Activated naive CD8-positive, alpha-beta T cell treated with anti-CD3 and anti-CD28 coated beads, Interleukin-2, amount 50 U/mL, for 16 hours (primary cell): Measurements from ENCODE around the gene RGCC.
"Not testable (repeated sequence)": the region's sequence is repeated elsewhere in the genome, so short reads cannot be mapped to it uniquely, and the experiment has no call there.

ENCODE experiments used
- DNase-seq: peaks from one replicate; pipeline ENCODE4 v3.0.0-alpha.2; 2020; ENCODE audit warnings: low read depth, low spot score

Gene RGCC

DNA sequence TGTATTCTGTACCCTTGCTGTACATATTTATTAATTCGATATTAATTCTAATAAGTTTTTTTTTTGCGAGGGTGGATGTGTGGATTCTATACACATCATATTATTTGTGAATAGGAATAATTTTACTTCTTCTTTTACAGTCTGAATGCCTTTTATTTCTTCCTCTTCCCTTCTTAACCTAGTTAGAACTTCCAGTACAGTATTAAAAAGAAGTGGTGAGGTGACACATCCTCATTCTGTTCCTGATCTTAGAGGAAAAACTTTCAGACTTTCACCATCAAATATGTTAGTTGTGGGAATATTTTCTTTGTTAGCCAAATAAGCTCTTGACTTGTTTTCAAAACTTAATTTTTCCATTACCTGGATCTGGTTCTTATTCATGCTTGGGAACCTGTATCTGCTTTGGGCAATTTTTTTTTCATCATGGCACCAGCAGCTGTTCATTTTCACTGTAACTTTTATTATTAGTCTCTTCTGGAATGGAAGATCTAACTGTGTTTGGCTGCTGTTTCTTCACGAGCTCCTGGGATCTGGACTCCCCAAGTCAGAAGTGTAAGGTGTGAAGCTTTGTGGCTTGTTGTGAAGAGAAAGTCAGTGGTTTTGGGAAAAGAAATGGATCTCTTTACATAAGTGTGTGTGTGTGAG lies 33.1 kb downstream of the RGCC start:
- DNase-seq, result no peak

DNA sequence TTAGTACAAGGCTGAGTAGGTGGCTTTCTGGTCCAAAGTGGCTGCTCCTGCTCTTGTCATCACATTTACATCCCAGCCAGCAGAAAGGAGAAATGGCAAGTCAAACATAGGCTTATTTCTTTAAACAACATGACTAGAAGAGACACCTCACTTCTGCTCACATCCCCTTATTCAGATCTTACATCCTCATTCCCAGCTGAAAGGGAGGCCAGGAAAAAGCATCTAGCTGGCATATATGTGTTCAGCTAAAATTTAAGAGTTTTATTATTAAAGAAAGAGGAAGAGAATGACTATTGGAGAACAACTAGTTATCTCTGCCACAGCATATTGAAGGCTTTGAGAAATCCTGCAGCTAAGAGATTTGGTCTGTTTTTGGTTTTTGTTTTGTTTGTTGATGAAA lies 34.1 kb downstream of the RGCC start:
- DNase-seq, result no peak

DNA sequence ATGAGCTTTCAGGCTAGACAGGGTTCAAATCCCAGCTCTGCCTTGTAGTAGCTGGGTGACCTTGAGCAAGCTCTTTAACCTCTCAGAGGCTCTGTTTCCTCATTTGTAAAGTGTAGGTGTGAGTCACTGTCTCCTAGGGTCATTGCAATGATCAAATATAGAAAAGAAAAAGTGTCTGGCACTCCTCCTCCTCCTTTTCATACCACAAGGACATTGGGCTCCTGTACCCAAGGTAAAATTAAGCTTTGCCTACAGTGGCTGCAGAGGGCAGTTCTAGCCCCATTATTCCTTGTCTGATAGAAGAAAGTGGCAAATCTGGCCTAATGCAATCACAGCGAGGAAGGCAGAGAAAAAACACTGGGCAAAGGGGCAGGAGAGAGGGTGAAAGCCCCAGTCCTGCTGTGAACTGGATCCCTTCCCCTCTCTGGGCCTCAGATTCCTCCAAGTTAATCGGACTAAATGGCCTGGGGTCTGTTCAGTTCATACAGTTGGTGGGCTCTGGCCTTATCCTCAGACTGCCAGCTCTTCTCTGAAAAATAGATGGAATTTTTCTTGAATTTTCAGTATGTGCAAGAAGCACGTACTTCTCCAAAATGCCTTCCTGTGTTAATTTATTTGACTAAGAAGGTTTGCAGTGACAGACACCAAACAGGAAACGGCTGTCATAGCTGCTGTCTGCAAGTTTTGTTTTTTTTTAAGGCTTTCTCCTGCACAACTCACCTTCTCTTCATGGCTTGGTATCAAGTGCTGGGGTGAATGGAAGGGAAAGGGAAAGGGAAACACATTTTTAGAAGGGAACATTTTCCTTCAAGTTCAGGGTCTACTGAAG lies 35.3 kb downstream of the RGCC start:
- DNase-seq, result no peak

DNA sequence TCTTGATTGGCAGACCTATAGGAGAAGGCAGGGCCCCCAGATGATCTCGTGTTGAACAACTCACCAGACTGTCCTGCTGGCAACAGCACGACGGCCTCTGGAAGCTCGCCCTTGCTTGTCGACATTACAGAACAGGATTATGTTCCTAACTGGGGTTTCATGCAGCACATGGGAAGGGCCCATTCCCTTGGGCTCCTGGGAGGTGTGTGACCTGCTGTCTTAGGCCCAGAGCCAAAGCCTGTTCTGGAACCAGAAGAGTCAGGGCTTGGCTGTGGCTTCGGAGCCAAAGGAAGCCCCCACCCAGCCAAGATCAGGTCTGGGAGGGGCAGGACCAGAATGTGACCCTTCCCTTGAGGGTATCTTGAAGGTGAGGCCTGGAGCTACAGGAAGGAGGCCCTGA lies 36.9 kb downstream of the RGCC start:
- DNase-seq, result no peak

DNA sequence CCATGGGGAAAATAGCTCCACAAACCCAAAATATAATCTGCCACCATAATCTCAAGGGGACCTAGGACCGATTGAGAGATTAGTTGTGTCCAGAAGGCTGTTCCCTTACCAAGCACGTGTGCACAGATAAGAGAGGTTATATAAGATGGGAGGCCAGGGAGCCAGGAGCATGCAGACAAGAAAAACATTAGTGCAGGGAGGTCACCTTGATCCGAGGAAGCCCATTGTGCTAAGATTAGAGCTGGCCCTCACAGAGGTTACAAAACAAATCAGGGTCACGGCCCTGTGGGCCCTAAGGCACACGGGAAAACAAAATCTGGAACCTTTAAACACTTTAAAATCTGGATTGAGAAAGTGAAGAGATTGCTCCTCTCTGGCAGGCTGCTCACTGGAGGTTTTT lies 37.7 kb downstream of the RGCC start:
- DNase-seq, result no peak

DNA sequence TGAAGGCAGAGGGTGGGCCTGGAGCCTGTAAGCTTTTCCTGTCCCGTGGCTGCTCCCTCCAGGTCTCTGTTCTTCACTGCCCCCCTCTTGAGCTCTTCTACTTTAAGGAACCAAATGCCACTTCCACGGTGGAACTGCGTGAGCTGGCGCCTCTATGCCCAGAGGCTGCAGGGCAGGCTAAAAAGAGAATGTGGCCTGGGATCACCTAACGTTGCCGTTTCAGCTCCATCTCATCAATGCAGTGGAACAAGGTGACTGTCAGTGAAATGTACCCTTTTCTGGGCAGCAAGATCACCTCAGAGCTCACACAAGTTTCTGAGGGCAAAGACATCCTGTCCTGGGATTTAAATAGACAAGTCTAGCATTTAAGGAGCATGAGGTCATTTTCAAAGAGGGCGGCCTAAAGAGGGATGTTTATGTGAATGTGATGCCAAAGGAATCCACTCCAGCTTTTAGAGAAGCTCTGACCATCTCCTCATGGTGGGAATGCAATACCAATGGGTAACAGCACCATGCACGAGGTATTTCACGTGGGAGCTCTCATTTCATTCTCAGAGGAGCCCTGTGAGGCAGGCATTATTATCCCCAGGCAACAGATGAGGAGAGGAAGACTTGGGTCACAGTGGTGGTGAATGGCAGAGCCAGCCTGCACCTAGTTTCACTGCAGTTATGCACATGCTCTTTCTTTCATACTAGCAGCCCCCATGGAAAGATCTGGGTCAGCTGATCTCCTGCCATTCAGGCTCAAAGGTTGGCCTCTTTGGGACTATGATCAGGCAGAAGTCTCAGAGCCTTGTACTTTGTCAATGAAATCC lies 39.3 kb downstream of the RGCC start:
- DNase-seq, result no peak

DNA sequence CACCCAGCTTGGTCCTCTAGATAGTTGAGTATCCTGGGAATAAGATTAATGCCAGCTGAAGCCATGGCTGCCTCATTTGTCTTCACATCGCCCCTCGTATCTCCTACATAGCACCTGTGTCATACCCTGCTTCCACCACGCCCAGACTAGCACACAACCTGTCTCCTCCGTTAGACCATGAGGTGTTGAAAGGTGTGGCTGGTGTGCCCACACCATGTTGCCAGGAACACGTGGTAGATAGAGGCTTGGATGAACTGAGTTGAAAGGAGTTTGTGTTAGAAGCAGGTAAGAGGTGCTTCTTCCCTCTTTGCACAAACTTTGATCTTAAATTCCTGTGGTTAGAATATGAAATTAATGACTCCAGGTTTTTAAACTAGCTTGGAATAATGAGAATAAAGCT lies 40.1 kb downstream of the RGCC start:
- no peak for DNase-seq

DNA sequence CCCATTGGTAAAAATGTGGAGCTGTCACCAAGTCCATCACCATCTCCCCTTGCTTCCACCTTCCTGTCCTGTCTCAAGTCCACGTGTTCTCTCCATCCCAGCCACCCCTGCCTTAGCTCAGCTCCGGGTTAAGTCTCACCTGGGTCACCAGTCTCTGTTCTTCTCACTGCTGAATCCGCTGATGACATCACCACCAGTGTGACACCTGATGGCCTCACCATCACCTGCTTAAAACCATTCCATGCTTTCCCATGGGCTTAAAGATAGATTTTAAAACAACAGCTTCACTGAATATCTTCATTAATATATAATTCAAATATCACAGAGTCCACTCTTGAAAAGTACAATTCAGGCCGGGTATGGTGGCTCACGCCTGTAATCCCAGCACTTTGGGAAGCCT lies 42.1 kb downstream of the RGCC start:
- no peak for DNase-seq

DNA sequence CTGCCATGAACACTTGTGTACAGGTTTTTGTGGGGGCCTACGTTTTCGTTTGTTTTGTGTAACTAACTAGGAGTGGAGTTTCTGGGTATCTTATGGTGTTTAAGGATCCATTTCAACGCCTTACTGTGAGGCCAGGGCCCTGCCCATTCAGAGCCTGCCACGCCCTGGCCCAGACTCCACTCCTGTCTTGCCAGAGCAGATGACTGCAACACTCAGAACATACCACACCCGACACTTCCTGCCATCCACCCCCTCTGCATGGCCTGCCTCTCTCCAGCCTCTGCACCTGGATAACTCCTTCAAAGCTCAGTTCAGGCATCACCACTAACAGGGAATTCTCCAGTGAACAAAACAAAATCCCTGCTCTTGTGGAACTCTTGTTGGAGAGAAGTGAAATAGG lies 43.2 kb downstream of the RGCC start:
- DNase-seq, result no peak

DNA sequence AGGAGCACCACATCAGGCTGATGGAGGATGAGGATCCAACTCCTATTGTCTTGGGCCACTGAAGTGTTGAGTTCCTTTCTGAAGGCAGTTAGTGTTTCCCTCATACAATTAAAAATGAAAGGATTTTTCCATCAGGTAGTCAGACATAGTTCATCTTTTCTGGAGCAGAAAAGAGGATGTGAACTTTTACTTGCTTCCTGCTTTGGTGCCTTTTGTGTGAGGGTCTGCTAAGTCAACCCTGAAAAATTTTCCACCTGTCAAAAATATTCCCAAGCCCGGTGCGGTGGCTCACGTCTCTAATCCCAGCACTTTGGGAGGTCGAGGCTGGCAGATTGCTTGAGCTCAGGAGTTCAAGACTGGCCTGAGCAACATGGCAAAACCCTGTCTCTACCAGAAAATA lies 43.9 kb downstream of the RGCC start:
- DNase-seq, result no peak

DNA sequence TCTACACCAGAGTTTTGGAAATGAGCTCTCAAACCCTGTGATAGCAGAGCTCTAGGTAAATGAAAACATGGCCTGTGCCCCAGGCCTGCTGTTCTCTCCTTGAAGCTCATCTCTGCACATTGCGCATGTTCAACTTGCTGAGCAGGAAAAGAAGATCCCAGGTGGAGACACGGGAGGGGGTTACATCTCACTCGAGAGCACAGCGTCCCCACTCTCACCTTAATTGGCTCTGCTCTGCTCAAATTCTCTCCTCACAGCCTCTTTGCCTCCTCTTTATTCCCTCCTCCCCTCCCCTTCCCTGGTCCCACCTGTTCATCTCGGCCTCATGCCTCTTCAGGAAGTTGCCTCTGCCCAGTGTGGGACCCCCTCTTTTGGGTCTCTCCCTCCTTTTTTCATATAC lies 44.7 kb downstream of the RGCC start:
- DNase-seq, result no peak

DNA sequence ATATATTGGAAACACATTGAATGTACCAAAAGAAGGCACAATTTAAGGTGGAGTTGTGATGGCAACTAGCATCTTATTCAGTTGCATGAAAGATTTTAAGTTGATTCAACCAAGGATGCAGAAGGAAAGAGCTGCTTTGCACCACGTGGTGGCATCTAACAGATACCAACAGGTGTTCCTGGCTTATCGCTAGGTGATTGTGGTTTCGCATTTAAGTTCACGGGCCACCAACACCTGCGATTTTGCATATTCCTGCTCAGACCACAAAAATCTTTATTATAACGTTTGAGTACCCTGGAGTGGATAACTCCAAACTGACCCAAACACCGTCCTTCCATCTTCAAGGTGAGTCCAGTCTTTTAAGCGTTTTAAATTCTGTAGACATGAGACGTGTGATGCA lies 45.3 kb downstream of the RGCC start:
- no peak for DNase-seq

DNA sequence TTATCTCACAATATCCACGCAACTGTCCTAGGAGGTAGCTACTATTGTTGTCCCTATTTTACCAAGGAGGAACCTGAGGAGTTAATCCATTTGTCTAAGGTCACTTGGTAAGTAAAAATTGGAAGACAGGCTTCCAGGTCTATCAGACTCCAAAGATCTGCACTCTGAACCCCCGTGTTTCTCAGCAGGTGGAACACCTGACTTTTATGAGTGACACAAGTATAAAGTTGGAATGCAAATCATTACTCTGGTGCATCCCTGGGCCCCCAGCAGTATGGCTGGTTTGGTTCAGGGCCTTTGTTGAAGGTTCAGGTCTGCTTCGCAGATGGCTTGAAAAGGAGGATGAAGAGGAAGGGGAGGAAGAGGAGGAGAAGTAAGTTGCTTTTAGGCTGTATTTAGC lies 46.0 kb downstream of the RGCC start:
- DNase-seq, result no peak

DNA sequence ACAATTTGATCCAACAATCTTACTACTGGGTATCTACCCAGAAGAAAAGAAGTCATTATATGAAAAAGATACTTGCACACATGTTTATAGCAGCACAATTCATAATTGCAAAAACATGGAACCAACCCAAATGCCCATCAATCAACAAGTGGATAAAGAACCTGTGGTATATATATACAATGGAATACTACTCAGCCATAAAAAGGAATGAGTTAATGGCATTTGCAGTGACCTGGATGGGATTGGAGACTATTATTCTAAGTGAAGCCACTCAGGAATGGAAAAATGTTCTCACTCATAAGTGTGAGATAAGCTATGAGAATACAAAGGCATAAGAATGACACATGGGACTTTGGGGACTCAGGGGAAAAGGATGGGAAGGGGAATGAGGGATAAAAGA lies 47.3 kb downstream of the RGCC start:
- DNase-seq, result not testable (repeated sequence)

DNA sequence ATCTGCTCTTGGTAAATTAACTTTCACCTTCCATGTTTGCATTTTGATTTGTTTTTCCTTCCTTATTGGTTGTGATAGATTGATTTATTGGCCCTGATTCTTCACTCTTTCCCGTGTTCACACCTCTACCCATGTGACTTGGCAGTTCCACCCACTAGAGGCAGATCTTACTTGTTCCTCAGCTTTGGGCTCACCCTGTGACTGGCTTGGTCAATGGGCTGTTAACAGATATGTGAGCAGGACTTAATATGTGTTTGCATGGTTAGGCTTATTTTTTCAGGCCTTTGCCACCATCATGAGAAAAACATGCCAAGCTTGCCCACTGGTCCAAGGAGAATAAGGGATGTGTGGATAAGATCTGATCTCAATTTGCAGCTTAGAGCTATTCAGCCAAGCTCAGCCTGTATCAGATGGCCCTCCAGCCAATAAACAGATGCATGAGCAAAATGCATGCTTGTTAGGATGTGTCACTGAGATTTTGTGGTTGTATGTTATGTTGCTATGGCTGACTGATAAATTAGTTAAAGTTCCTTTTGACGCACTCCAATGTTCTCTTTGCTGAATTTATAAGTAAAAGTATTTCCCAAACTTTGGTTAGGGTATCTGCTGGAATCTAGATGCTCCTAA lies 48.0 kb downstream of the RGCC start:
- no peak for DNase-seq

DNA sequence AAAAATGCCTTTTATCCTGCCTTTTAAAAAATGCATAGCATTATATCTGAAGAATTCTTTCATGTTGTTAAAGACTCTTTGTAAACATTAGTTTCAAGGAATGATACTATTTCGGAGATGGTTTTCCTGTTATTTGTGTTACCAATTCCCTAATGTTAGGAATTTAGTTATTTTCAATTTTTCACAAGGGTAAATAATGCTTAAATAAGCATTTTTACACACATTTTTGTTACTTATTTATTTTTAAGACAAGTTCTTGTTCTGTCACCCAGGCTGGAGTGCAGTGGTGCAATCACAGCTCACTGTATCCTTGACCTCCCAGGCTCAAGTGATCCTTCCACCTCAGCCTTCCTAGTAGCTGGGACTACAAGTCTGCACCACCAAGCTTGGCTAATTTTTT lies 49.0 kb downstream of the RGCC start:
- DNase-seq, result no peak

DNA sequence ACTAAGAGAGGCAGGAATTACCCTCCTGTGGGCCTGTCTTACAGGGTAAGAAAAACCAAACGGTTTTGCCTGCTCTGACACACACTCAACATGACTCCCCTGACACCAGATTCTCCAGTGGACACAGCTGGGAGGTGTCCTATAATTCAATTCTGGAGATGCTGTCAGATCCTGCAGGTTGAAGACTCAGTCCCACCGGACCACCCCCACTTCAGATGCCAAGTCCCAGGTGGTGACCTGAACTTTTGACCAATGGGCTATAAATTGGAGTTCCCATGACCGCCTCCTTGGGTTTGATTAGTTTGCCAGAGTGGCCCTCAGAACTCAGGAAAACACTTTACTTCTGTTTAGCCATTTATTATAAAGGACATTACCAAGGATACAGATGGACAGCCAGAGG lies 52.6 kb downstream of the RGCC start:
- DNase-seq, result no peak

DNA sequence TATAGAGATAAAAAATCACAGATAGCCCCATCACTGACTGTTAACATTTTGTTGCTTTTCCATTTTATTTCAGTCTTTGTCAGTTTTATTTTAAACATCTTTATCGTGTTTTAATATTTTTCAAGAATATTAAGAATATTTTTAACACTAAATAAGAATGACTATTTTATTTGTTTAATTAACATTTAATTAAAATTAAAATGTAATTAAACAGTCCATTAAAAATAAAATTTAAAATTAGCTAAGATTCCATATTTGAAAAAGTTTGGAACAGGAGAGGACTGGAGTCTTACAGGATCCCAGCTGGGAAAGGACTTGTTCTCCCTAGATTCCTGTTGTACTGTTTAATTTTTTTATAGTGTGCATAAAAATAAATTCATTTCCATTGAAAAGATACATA lies 54.5 kb downstream of the RGCC start:
- DNase-seq, result no peak

DNA sequence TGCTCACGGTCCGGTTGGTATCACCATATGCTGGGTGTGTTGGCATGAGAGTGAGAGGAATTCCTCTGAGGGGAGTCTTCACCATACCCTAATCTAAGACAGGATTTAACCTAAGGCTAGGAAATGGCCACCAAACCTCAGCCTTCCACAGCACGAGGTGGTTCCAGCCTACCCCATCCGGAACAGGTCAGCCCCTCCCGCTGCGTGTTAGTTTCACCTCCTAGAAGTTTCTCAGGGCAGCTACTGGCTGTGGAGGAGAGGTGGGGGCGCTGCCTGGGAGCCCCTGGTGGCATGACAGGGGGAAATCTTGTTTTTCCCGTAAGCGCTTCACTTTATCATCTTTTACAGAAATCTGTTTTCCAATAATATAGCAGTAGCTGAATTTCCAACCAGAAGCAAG lies 55.1 kb downstream of the RGCC start:
- DNase-seq, result no peak

DNA sequence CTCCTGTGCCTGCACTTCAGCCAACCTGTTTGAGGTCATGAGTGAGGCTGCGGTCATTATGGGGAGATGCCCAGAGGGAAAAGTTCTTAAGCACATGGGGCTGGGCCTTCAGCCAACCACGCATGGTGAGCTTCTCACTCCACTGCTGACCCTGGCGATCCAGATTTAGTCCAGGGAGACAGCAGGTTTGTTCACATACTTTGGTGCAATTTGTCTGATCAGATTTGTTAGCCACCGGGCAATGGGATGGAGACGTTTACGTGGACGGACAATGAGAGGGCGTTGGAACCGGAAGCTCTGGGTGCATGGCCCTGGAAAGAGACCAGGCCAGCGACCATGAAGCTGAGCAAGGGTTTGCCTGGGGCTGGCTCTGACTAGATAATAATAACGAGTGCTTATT lies 56.2 kb downstream of the RGCC start:
- no peak for DNase-seq

DNA sequence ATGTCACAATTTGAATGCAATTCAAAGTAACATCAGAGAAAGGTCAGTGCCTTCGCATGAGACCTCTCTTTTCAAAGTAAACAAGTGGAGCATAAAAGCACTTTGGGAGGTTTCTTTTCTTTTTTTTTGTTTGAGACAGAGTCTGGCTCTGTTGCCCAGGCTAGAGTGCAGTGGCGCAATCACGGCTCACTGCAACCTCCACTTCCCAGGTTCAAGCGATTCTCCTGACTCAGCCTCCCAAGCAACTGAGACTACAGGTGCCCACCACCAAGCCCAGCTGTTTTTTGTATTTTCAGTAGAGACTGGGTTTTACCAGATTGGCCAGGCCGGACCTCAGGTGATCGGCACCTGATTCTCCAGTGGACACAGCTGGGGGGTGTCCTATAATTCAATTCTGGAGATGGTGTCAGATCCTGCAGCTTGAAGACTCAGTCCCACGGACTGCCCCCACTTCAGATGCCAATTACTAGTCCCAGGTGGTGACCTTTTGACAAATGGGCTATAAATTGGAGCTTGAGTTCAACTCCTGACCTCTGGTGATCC lies 57.6 kb downstream of the RGCC start:
- DNase-seq, result no peak
